ENCODE data around the gene TMEM178B.

TMEM178B gene

DNA sequence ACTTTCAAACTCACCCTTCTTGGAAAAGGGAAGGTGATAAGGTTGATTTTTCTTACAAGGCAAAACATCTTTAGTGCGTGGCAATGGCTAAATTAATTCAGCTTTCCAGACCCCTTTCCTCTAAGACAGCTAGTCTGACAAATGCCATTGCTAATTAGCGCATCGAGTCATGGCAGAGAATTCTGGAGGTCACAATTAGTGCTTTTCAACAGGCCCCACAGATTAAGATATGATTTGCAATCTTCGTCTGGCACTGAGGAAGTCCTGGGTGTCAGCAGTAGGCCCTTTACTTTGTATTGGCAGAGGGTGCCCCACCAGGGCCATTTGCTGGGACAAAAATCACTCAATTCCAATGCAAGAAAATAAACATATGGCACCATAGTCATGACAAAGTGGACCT lies 288.1 kb downstream of the TMEM178B start:
- no peak overlapping the region for H3K4me3 ChIP-seq (replicated peaks; ENCODE audit: low read depth, low read length)
- TF ChIP-seq, protein P1, sequence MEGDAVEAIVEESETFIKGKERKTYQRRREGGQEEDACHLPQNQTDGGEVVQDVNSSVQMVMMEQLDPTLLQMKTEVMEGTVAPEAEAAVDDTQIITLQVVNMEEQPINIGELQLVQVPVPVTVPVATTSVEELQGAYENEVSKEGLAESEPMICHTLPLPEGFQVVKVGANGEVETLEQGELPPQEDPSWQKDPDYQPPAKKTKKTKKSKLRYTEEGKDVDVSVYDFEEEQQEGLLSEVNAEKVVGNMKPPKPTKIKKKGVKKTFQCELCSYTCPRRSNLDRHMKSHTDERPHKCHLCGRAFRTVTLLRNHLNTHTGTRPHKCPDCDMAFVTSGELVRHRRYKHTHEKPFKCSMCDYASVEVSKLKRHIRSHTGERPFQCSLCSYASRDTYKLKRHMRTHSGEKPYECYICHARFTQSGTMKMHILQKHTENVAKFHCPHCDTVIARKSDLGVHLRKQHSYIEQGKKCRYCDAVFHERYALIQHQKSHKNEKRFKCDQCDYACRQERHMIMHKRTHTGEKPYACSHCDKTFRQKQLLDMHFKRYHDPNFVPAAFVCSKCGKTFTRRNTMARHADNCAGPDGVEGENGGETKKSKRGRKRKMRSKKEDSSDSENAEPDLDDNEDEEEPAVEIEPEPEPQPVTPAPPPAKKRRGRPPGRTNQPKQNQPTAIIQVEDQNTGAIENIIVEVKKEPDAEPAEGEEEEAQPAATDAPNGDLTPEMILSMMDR (IDR thresholded peaks at IDR 0.05; ENCODE audit: low read length, missing control alignments) = no peak
- no peak for DNase-seq (ENCODE audit: low read depth)

DNA sequence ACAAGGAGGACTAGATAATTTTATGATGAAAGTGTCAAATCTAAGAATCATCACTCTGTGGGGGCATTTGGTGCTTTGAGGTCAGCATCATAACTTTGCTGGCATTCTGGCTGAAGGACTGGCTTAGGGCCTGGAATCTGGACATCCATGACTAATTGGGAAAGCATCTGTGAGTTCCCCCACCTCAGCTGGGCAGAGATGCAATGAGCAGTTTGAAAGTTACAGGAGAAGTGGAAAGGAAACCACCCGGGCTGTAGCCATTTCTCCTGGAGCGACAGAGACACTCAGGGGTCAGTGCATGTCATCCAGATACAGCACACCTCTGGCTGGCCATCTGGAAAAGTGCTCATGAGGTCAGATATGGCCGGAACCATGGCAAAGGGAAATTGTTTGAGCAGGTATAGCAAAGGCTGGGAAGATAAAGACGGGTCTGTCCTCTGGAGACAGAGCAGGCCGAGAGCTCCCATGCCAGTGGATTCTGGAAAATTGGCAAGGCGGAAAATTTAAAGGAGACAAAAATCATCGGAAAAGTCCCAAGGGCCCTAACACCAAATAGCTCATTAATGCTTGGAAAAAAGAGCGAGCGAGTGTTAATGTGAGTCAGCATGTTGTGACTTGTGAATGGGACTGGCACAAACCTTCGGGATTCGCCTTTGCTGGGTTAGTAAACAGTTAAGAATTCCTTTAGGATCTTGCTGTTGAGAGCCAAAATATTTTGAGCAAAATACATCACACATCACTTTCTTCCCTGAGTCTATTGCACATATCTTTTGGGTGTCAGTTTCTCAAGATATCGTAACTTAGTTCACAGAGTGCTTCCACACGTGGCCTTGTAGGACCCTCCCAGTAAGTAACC lies 288.9 kb downstream of the TMEM178B start:
- TF ChIP-seq, protein P1 (IDR thresholded peaks at IDR 0.05; ENCODE audit: low read length, missing control alignments) = no peak
- no peak overlapping the region for H3K4me3 ChIP-seq (replicated peaks; ENCODE audit: low read depth, low read length)
- DNase-seq (ENCODE audit: low read depth) = peak; percentile 71

DNA sequence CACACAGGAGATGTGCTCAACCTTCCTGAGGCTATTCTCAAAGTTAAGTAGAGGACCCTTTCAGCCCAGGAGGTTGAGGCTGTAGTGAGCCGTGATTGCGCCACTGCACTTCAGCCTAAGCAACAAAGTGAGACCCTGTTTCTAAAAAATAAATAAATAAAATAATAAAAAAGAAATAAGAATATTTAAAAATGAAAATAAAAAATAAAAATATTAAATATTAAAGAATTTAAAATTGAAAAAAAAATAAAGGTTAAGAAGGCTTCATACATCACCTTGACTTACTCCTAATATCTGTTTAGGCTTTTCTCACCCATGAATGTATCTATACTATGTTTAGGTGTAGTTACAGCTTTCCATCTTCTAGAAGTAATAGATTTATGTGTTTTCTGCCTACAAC lies 289.9 kb downstream of the TMEM178B start:
- DNase-seq (ENCODE audit: low read depth) = no peak
- H3K4me3 ChIP-seq (replicated peaks; ENCODE audit: low read depth, low read length) = no peak overlapping the region
- TF ChIP-seq, protein P1 (IDR thresholded peaks at IDR 0.05; ENCODE audit: low read length, missing control alignments) = no peak

DNA sequence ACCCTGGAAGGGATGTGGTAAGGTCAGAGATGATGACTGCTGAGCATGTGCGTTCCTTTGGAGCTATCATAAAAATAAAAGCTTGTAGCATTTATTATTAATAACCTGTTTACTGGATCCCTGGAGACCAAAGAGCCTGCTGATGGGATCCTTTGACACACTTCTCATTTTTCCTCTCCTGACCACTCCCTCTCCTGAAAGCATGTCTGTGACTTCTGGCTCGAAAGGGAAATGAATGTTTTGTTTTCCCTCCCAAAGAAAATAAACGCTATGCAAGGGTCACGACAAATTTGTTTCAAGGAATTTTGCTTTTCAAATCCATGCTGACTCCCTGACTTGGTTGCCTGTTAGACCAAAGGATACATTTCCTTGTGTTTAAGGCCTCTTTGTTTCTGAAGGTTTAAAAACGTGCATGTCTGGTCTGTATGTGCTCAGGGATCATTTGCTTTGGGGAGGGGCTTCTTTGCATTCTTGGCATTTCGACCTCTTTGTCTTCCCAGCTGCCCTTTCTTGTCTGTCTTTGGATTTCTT lies 292.3 kb downstream of the TMEM178B start:
- TF ChIP-seq, protein P1 (IDR thresholded peaks at IDR 0.05; ENCODE audit: low read length, missing control alignments) = no peak
- no peak overlapping the region for H3K4me3 ChIP-seq (replicated peaks; ENCODE audit: low read depth, low read length)
- no peak for DNase-seq (ENCODE audit: low read depth)

DNA sequence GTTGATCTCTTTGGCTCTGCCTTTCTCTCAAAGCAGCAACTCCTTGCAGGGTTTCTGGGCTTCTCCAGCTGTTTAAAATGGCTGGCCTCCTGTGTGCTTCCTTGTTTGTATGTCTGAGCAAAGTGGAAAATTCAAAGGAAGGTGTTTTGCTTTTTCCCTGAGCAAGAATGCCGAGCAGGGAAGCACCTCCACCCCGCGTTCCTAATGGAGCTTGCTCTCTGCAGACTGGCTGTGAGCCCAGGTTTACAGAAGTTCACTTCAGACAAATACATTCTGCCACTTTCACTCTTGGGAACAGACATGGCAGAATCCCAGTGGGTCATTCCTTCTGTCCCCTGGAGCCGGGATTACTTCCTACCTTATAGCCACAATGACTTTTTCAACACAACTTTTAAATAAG lies 295.6 kb downstream of the TMEM178B start:
- no peak for DNase-seq (ENCODE audit: low read depth)
- no peak overlapping the region for H3K4me3 ChIP-seq (replicated peaks; ENCODE audit: low read depth, low read length)
- TF ChIP-seq, protein P1 (IDR thresholded peaks at IDR 0.05; ENCODE audit: low read length, missing control alignments) = no peak

DNA sequence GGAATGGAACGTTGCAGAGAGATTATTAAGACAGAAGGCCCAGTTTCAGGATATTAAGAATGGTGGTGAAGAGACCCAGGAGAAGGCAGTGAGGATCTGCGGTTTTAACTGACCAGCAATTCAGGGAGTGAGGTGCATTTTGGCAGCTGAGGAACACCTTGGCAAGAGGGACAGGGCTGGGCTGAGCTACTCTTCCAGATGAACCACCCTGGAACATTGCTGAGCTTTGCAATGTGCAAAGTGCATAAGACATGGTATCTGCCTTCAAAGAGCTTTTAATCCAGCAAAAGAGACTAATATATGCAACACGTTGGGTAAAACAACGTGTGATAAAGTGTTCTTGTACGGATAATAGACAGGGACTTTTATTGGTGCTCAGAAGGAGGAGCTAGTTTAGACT lies 296.3 kb downstream of the TMEM178B start:
- no peak overlapping the region for H3K4me3 ChIP-seq (replicated peaks; ENCODE audit: low read depth, low read length)
- TF ChIP-seq, protein P1 (IDR thresholded peaks at IDR 0.05; ENCODE audit: low read length, missing control alignments) = no peak
- DNase-seq (ENCODE audit: low read depth) = no peak
